GF-D8 (cell line): Measurements from ENCODE around the gene RFC3.
"Not testable (repeated sequence)": the region's sequence is repeated elsewhere in the genome, so short reads cannot be mapped to it uniquely, and the experiment has no call there.

Experiments
- DNase-seq: peaks from one replicate; lab custom pipeline; 2025; lab: John Stamatoyannopoulos, UW

Gene RFC3

GRCh38 chr13:33806470-33807248 lies 11.3 kb upstream of the RFC3 start:
- DNase-seq: no peak

DNA sequence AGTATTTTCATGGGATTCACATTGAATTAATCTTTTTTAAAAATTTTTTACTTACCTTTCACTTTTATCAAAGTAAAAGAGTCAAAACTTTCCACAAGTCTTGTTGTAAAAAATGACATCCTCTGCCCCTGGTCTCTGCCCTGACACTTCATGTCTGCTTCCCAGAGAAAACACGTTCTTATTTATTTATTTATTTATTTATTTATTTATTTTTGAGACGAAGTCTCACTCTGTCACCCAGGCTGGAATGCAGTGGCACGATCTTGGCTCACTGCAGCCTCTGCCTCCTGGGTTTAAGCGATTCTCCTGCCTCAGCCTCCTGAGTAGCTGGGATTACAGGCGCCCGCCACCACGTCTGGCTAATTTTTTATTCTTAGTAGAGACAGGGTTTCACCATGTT lies 5.1 kb upstream of the RFC3 start:
- not testable (repeated sequence) for DNase-seq

- no peak for DNase-seq
Measured at GRCh38 chr13:33815011-33815550, 2.9 kb upstream of the RFC3 start.

- DNase-seq: no peak
Measured at GRCh38 chr13:33816912-33817311, 1.0 kb upstream of the RFC3 start.

- no peak for DNase-seq
Measured at GRCh38 chr13:33817513-33817900, 442 bp upstream of the RFC3 start.

- DNase-seq: no peak
Measured at GRCh38 chr13:33825083-33825482, 7.1 kb downstream of the RFC3 start.

DNA sequence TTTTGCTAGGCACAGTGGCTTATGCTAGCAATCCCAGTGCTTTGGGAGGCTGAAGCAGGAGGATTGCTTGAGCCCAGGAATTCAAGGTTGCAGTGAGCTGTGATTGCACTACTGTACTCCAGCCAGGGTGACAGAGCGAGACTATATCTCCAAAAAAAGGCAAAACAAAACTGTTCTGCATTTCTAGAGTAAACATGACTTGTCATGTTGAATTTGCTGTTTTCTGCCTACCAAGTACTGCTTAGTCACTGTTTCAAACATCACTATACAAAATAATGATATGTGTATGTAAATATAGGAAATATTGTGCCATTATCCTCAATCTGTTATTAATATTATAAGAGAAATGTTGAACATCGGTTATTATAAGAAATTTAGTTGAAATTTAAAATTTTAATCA lies 9.2 kb downstream of the RFC3 start:
- no peak for DNase-seq

DNA sequence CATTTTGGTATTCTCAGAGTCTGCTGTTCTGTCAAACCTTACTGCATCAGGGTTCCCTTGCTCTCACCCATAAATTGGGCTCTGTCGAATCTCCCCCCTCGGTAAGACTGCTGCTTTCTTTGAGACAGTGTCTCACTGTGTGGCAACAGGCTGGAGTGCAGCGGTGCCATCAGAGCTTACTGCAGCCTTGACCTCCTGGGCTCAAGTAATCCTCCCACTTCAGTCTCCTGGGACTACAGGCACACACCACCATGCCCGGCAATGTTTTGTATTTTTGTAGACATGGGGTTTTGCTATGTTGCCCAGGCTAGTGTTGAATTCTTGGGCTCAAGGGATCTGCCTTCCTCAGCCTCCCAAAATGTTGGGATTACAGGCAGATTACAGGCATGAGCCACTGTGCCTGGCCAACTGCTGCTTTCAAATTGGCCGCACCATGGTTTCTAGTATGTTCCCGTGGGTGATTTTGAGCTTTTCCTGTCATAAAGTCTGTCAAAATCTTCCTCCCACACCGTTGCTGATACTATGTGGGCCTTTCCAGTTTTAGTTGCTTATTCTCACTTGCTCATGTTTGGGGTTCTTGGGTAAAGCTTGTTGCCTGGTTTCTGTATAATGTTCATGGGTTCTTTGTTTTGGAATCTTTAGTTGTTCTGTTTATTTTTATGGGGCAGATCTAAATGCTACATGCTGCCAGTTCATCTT lies 10.6 kb downstream of the RFC3 start:
- DNase-seq: no peak

DNA sequence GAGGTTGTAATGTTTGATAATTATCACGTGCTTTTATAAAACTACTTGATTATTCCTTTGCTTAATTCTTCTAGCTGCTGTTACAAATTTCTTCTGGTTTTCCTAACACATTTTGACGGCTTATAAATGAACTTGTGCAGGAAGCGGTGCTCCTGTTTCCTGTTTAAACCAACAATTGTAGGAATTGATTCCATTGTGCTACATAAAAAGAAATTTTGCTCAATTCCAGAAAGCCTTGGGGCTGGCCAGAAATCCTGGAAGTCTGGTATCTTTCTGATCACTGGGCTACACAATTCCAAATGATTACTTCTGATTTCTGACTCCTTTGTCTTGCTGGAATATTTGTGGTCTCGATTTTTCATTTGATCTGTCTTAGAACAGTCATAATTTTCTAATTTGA lies 14.9 kb downstream of the RFC3 start:
- DNase-seq: no peak

GRCh38 chr13:33838647-33839046 lies 20.7 kb downstream of the RFC3 start:
- DNase-seq: no peak

GRCh38 chr13:33840402-33840801 lies 22.5 kb downstream of the RFC3 start:
- no peak for DNase-seq

DNA sequence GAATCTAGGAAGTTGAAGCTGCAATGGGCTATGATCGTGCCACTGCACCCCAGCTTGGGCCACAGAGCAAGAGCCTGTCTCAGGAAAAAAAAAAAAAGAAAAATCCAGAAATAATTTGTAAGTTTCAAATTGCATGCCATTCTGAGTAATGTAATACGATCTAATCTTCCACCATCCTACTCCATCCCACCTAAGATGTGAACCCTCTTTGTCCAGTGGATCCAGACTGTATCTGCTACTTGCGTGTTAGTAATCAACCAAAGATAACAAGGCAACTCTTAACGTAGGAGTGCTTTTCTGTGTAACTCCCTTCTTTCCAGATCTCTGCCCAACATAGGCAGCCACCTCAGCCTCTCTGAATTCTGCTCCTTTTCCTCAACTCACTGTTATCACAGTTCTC lies 24.3 kb downstream of the RFC3 start:
- DNase-seq: no peak

DNA sequence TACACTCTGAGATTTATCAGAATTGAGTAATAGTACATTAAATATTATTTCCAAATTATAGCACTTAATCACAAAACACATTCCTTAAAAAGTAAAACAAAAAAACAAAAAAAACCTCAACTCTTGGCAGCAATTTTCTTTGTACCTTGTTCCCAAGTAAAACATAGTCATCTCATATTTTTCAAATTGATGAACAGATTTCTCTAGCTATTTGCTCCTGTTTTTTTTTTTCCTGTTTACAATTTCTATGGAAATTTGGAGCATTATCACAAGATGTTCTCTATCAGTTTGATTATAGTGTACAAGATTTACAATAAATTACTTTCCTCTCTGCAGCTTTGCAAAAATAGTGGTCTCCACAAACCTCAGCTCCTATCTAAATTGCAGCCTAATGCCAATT lies 25.0 kb downstream of the RFC3 start:
- DNase-seq: no peak

GRCh38 chr13:33845572-33846302 lies 27.8 kb downstream of the RFC3 start:
- DNase-seq: no peak

GRCh38 chr13:33846303-33847062 lies 28.5 kb downstream of the RFC3 start:
- DNase-seq: no peak

GRCh38 chr13:33849211-33849610 lies 31.3 kb downstream of the RFC3 start:
- no peak for DNase-seq

- no peak for DNase-seq
Measured at GRCh38 chr13:33855371-33855895, 37.5 kb downstream of the RFC3 start.

- DNase-seq: no peak
Measured at GRCh38 chr13:33859691-33860303, 41.8 kb downstream of the RFC3 start.

DNA sequence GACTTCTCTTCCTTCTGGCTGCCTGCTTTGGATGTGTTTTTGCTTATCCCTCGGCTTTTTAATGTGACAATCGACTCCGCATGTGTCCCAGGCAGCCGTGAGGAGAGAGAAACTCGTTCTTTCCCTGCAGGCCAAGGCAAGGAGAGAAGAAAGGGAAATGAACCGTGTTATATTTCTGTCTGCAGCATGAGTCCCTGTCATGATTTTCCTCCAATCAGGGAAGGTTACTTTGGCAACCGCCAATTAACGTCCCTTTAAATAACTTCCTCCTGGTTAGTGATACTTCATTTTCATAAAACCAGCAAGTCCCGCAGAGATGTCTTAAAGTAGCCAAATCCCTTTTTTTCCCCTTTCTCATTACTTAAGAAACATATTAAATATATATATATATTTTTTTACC lies 42.6 kb downstream of the RFC3 start:
- DNase-seq: no peak

GRCh38 chr13:33862016-33862415 lies 44.1 kb downstream of the RFC3 start:
- DNase-seq: no peak

GRCh38 chr13:33863188-33863789 lies 45.3 kb downstream of the RFC3 start:
- DNase-seq: no peak
